ENCODE data around the gene SCN2B. TPM values are rescaled to one million over a fixed set of nuclear protein-coding genes. Genes with fewer than 3 reads are reported as not detected.

SCN2B gene
- total RNA-seq, 1 donor = not detected

GRCh38 chr11:118214210-118214914 is 37.9 kb upstream of the SCN2B start:
- no peak overlapping the region for H3K4me3 ChIP-seq (ENCODE audit: low read depth, low read length)
- TF ChIP-seq, protein P1, sequence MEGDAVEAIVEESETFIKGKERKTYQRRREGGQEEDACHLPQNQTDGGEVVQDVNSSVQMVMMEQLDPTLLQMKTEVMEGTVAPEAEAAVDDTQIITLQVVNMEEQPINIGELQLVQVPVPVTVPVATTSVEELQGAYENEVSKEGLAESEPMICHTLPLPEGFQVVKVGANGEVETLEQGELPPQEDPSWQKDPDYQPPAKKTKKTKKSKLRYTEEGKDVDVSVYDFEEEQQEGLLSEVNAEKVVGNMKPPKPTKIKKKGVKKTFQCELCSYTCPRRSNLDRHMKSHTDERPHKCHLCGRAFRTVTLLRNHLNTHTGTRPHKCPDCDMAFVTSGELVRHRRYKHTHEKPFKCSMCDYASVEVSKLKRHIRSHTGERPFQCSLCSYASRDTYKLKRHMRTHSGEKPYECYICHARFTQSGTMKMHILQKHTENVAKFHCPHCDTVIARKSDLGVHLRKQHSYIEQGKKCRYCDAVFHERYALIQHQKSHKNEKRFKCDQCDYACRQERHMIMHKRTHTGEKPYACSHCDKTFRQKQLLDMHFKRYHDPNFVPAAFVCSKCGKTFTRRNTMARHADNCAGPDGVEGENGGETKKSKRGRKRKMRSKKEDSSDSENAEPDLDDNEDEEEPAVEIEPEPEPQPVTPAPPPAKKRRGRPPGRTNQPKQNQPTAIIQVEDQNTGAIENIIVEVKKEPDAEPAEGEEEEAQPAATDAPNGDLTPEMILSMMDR (IDR thresholded peaks at IDR 0.05; ENCODE audit: insufficient read depth, low read length) = no peak
- DNase-seq (ENCODE audit: low read depth) = no peak

GRCh38 chr11:118213781-118214180 is 37.3 kb upstream of the SCN2B start:
- TF ChIP-seq, protein P1 (IDR thresholded peaks at IDR 0.05; ENCODE audit: insufficient read depth, low read length) = no peak
- DNase-seq (ENCODE audit: low read depth) = no peak
- no peak overlapping the region for H3K4me3 ChIP-seq (ENCODE audit: low read depth, low read length)

- TF ChIP-seq, protein P1 (IDR thresholded peaks at IDR 0.05; ENCODE audit: insufficient read depth, low read length) = no peak
- H3K4me3 ChIP-seq (ENCODE audit: low read depth, low read length) = no peak overlapping the region
- DNase-seq (ENCODE audit: low read depth) = no peak
Observed at GRCh38 chr11:118213201-118213600, 36.8 kb upstream of the SCN2B start.

- no peak overlapping the region for H3K4me3 ChIP-seq (ENCODE audit: low read depth, low read length)
- TF ChIP-seq, protein P1 (IDR thresholded peaks at IDR 0.05; ENCODE audit: insufficient read depth, low read length) = no peak
- DNase-seq (ENCODE audit: low read depth) = no peak
Observed at GRCh38 chr11:118212781-118213191, 36.3 kb upstream of the SCN2B start.

DNA sequence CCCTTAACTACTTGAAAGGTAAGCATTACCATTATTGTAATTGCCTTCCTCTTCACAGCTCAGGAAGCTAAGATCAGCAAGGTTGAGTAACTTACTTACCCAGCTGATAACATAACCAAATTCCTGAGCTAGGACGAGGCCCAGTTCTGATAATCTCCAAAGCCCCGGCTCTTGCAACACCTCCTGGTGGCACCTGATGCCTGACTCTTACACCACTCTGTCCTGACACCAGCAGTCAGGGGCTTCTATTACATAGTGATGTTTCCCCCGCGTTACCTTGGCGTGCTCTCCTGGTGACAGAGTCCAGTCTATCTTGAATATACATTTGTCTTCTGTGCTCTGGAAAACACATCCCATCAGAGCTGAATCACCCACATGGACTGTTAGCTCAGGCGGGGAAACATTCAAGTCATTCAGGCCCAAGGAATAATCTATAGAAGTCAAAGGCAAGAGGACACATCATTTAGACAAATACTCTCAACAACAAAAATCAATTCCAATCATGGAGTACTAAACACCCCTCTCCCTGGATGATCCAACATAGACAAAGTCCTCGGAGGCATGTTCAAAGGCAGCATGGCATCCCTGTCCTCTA is 35.8 kb upstream of the SCN2B start:
- TF ChIP-seq, protein P1 (IDR thresholded peaks at IDR 0.05; ENCODE audit: insufficient read depth, low read length) = no peak
- no peak for DNase-seq (ENCODE audit: low read depth)
- no peak overlapping the region for H3K4me3 ChIP-seq (ENCODE audit: low read depth, low read length)

GRCh38 chr11:118211006-118211405 is 34.6 kb upstream of the SCN2B start:
- TF ChIP-seq, protein P1 (IDR thresholded peaks at IDR 0.05; ENCODE audit: insufficient read depth, low read length) = no peak
- peak; percentile 61 for DNase-seq (ENCODE audit: low read depth)
- H3K4me3 ChIP-seq (ENCODE audit: low read depth, low read length) = no peak overlapping the region

Data from fibroblast of the aortic adventitia (primary cell).